ENCODE data around the gene APBA2. TPM values are rescaled to one million over a fixed set of nuclear protein-coding genes. Genes with fewer than 3 reads are reported as not detected.

Gene APBA2
- total RNA-seq, 4 donors from 2014 or later = 1.6 to 8.2 (median 2.5) TPM

DNA sequence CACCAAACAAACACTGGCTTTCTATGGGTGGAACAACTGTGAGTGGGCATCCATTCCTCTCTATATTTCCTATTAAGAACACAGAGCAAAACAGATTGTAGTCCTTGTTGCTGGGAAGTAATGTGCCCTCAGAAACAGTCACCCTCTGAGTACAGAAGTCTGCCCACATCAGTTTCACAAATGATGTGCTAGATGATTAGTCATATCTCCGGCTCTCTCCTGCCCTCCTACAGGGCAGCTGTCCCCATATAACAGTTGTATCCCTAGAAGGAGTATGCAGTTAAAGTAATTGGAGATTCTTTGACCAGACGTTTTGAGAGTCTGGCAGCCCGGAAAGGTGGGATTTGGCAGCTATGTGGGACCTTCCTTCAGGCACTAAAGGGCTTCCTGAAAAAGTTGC is 159.9 kb downstream of the APBA2 start:
- Histone ChIP-seq H3K27me3 (no peaks in the 10 kb centered on the region), H3K4me3 (no peak overlapping the region), H3K27ac (no peak overlapping the region), H3K4me1 (no peaks in the 10 kb centered on the region), H3K36me3 (no peaks in the 10 kb centered on the region), H3K9me3 (no peaks in the 10 kb centered on the region)
- DNase-seq = no peak
- 50 to 72% methylated on average over 2 to 3 of the region's 3 CpGs for WGBS, 2 donors (ENCODE audit: low coverage in 1 of 2)
- TF ChIP-seq POLR2AphosphoS5 (IDR thresholded peaks at IDR 0.05) (no peak), EP300 (IDR thresholded peaks at IDR 0.05; ENCODE audit: low read depth) (no peak), POLR2A (IDR thresholded peaks at IDR 0.05) (no peak)
- TF ChIP-seq, protein P1, sequence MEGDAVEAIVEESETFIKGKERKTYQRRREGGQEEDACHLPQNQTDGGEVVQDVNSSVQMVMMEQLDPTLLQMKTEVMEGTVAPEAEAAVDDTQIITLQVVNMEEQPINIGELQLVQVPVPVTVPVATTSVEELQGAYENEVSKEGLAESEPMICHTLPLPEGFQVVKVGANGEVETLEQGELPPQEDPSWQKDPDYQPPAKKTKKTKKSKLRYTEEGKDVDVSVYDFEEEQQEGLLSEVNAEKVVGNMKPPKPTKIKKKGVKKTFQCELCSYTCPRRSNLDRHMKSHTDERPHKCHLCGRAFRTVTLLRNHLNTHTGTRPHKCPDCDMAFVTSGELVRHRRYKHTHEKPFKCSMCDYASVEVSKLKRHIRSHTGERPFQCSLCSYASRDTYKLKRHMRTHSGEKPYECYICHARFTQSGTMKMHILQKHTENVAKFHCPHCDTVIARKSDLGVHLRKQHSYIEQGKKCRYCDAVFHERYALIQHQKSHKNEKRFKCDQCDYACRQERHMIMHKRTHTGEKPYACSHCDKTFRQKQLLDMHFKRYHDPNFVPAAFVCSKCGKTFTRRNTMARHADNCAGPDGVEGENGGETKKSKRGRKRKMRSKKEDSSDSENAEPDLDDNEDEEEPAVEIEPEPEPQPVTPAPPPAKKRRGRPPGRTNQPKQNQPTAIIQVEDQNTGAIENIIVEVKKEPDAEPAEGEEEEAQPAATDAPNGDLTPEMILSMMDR (IDR thresholded peaks at IDR 0.05) = no peak
- intact Hi-C loops (cut with DNase I; ENCODE audit: low total_unique reads) (no loop called here), in situ Hi-C loops (cut with MboI; ENCODE audit: low pct_ligation_motif_present in 1 of 4, low pct_unique_long_range_greater_than_20kb in 1 of 4, low sequenced_read_pairs in 3 of 4) (no loop called here)

DNA sequence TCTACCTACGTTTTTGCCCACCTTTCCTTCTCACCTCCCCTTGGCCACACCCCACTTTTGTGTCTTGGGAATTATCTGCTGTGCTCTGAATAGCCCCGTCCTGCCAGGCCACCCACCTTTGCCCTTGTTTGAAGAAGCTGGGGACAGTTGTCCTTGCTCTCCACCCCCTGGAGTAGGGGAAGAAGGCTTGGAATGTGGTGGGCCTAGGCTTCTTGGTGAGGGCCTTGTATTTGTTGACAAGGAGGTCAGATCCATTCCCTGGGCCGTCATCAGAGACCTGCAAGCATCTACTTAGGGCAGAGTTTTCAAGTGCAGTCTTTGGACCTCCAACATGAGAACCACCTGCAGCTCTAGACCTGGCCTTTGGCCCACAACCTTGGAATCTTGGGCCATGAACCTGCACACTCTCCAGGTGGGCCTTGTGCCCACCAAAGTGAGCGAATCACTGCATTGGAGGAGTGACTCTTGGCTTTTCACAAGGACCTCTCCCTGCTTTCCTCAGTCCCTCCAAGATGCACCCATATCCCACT is 160.6 kb downstream of the APBA2 start:
- TF ChIP-seq POLR2AphosphoS5 (IDR thresholded peaks at IDR 0.05) (no peak), POLR2A (IDR thresholded peaks at IDR 0.05) (no peak), EP300 (IDR thresholded peaks at IDR 0.05; ENCODE audit: low read depth) (no peak)
- TF ChIP-seq, protein P1 (IDR thresholded peaks at IDR 0.05) = no peak
- Histone ChIP-seq H3K27me3 (no peaks in the 10 kb centered on the region), H3K36me3 (no peaks in the 10 kb centered on the region), H3K4me3 (no peak overlapping the region), H3K4me1 (no peaks in the 10 kb centered on the region), H3K9me3 (no peaks in the 10 kb centered on the region), H3K27ac (no peak overlapping the region)
- in situ Hi-C loops (cut with MboI; ENCODE audit: low pct_ligation_motif_present in 1 of 4, low pct_unique_long_range_greater_than_20kb in 1 of 4, low sequenced_read_pairs in 3 of 4) (no loop called here), intact Hi-C loops (cut with DNase I; ENCODE audit: low total_unique reads) (no loop called here)
- WGBS, 2 donors (ENCODE audit: low coverage in 1 of 2) = 50 to 55% methylated on average over 2 to 4 of the region's 4 CpGs
- no peak for DNase-seq

DNA sequence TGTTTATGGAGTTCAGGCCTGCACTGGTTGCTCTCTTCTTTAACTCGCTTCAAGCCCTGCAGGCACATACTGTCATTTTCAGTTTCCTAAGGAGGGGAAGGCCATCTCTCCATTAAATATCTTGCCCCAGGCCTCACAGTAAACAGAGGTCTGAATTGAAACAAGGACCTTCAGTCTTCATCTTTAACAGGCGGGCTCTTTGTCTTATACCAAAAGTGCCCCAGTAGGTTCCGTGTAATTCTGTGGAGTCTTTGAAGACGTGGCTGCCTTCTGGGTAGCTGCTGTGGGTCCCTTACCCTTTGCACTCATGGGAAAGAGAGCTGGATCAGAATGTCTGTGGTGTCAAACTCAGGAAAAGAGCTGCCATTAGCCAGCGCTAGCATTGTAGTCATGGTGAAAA is 161.2 kb downstream of the APBA2 start:
- no peak for TF ChIP-seq EP300 (IDR thresholded peaks at IDR 0.05; ENCODE audit: low read depth)
- TF ChIP-seq POLR2A (IDR thresholded peaks at IDR 0.05) = no peak
- TF ChIP-seq, protein P1 (IDR thresholded peaks at IDR 0.05) = no peak
- no peak for TF ChIP-seq POLR2AphosphoS5 (IDR thresholded peaks at IDR 0.05)
- Histone ChIP-seq H3K4me3 (no peak overlapping the region), H3K27me3 (no peaks in the 10 kb centered on the region), H3K36me3 (no peaks in the 10 kb centered on the region), H3K27ac (no peak overlapping the region), H3K4me1 (no peaks in the 10 kb centered on the region), H3K9me3 (no peaks in the 10 kb centered on the region)
- DNase-seq = no peak
- WGBS, 2 donors (ENCODE audit: low coverage in 1 of 2) = 88 to 93% methylated on average over 3 to 5 of the region's 5 CpGs
- in situ Hi-C loops (cut with MboI; ENCODE audit: low pct_ligation_motif_present in 1 of 4, low pct_unique_long_range_greater_than_20kb in 1 of 4, low sequenced_read_pairs in 3 of 4) (no loop called here), intact Hi-C loops (cut with DNase I; ENCODE audit: low total_unique reads) (no loop called here)

DNA sequence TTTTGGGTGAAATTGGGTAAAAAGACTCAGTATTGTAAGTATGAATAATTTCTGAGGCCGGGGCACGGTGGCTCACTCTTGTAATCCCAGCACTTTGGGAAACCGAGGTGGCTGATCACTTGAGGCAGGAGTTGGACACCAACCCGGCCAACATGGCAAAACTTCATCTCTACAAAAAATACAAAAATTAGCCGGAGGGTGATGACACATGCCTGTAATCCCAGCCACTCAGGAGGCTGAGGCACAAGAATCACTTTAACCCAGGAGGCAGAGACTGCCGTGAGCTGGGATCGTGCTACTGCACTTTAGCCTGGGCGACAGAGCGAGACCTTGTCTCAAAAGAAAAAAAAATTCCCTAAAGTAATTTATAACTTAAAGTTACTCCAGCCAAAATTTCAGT is 162.2 kb downstream of the APBA2 start:
- in situ Hi-C loops (cut with MboI; ENCODE audit: low pct_ligation_motif_present in 1 of 4, low pct_unique_long_range_greater_than_20kb in 1 of 4, low sequenced_read_pairs in 3 of 4) = no loop called here
- WGBS, 2 donors (ENCODE audit: low coverage in 1 of 2) = 94 to 96% methylated on average over 3 to 9 of the region's 9 CpGs
- no peak for TF ChIP-seq EP300 (IDR thresholded peaks at IDR 0.05; ENCODE audit: low read depth)
- TF ChIP-seq POLR2A (IDR thresholded peaks at IDR 0.05) = no peak
- TF ChIP-seq POLR2AphosphoS5 (IDR thresholded peaks at IDR 0.05) = no peak
- TF ChIP-seq, protein P1 (IDR thresholded peaks at IDR 0.05) = no peak
- intact Hi-C loops (cut with DNase I; ENCODE audit: low total_unique reads) = no loop called here
- Histone ChIP-seq H3K27me3 (no peaks in the 10 kb centered on the region), H3K36me3 (no peaks in the 10 kb centered on the region), H3K4me1 (no peaks in the 10 kb centered on the region), H3K27ac (no peak overlapping the region), H3K9me3 (no peaks in the 10 kb centered on the region), H3K4me3 (no peak overlapping the region)
- DNase-seq = no peak

All from transverse colon (tissue), 4 donors.